ENCODE data around the gene STK26.

STK26 gene

DNA sequence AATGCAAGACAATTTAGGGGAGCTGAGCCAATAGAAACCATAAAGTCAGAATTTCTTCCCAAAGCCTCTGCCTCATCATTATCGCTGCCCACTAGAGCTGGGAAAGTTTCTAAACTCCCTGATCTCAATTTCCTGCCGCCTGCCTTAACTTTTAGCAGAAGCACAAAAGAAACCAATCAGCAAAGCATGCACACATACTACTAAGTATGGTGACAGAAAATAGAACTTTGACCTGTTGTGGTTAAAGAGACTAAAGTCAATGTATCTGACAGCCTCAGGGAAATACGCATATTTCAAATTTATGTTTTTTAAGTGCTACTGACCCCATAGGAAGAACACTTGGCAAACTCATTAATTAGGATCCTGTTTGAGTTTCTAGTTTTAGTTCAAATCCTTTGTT, 10.1 kb downstream of the STK26 start:
- no peak overlapping the region for H3K4me3 ChIP-seq (ENCODE audit: control insufficient read depth, low read depth, low read length)
- TF ChIP-seq, protein P1, sequence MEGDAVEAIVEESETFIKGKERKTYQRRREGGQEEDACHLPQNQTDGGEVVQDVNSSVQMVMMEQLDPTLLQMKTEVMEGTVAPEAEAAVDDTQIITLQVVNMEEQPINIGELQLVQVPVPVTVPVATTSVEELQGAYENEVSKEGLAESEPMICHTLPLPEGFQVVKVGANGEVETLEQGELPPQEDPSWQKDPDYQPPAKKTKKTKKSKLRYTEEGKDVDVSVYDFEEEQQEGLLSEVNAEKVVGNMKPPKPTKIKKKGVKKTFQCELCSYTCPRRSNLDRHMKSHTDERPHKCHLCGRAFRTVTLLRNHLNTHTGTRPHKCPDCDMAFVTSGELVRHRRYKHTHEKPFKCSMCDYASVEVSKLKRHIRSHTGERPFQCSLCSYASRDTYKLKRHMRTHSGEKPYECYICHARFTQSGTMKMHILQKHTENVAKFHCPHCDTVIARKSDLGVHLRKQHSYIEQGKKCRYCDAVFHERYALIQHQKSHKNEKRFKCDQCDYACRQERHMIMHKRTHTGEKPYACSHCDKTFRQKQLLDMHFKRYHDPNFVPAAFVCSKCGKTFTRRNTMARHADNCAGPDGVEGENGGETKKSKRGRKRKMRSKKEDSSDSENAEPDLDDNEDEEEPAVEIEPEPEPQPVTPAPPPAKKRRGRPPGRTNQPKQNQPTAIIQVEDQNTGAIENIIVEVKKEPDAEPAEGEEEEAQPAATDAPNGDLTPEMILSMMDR (conservative IDR thresholded peaks at IDR 0.05; ENCODE audit: control insufficient read depth, insufficient read depth, low read depth, low read length) = no peak

DNA sequence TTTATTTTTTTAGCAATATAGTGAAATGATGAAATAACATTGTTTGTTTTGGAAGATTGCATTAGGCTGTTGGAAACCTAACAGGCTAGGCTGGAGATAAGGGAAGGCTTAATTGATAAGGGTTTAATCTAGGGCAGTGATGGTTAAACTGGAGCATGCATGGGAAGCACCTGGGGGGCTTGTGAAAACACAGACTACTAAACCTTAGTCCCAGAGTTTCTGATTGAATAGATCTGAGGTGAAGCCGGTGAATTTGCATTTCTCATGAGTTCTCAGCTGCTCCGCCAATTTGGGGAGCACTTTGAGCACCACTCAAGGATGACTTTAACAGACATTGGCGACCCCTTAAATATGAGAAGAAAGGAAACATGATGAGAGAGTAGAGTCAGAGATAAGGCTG, 11.5 kb downstream of the STK26 start:
- no peak for DNase-seq (ENCODE audit: low read depth)

More for the DNA sequence above, 10.1 kb downstream of the STK26 start:
- DNase-seq (ENCODE audit: low read depth) = no peak

DNA sequence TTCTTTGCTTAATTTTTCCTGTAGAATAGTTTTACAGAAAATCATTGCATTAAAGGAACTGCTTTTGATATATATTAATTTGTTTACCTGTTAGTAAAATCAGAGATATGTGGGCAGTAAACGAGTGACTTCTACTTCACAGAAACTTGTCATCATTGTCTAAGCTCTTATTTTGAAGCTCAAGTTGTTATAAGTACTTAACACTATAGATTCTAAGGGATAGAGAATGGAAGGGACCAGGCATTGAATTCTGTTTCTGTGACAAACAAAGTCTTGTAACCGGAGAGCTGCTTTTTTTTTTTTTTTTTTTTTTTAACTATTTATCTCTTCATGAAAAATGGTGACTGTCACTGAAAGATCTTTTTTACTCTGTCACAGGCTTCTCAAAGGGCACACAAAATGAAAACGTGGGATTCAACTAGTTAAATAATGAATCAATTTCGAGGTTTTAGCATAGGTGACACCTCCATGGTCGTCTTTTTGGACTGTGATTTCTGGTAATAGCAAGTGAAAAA, 14.4 kb downstream of the STK26 start:
- H3K4me3 ChIP-seq (ENCODE audit: control insufficient read depth, low read depth, low read length) = no peak overlapping the region
- TF ChIP-seq, protein P1 (conservative IDR thresholded peaks at IDR 0.05; ENCODE audit: control insufficient read depth, insufficient read depth, low read depth, low read length) = no peak
- no peak for DNase-seq (ENCODE audit: low read depth)

More for the DNA sequence above, 11.5 kb downstream of the STK26 start:
- TF ChIP-seq, protein P1 (conservative IDR thresholded peaks at IDR 0.05; ENCODE audit: control insufficient read depth, insufficient read depth, low read depth, low read length) = no peak
- no peak overlapping the region for H3K4me3 ChIP-seq (ENCODE audit: control insufficient read depth, low read depth, low read length)

DNA sequence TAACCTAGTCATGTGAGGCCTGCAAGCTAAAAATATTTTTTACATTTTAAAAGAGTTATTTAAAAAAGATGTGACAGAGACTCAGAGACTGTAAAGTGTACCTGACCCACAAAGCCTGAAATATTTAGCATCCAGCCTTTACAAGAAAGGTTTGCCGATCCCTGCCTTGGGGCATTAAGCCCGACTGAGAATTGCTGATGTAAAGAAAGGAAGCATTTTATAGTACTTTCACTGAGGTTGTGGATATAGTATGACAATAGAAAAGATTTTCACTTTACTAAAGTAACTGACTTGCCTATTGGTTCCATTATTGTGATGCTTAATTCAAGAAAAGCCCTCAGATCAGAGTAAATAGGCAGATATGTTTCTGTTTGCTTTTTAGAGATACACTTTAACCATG, 17.0 kb downstream of the STK26 start:
- TF ChIP-seq, protein P1 (conservative IDR thresholded peaks at IDR 0.05; ENCODE audit: control insufficient read depth, insufficient read depth, low read depth, low read length) = no peak
- no peak for DNase-seq (ENCODE audit: low read depth)
- H3K4me3 ChIP-seq (ENCODE audit: control insufficient read depth, low read depth, low read length) = no peak overlapping the region

DNA sequence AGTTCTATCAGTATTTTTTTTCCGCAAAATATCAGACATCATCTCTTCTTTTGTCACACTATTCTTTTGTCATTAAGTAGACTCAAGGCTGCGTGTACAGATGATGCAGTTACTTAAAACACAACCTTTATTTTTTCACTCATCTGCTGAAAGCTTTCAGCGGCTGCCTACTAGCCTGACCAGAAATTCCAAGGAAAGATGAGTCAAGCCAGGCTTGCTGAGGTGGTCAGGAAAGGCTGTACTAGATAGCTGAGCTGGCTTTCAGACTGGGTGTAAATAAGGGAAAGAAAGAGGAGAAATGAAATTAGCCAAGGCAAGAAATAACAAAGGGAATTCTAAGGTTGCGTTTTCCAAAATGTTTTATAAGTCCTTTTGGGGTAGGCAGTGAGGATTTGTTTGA, 17.9 kb downstream of the STK26 start:
- DNase-seq (ENCODE audit: low read depth) = peak; percentile 28
- no peak overlapping the region for H3K4me3 ChIP-seq (ENCODE audit: control insufficient read depth, low read depth, low read length)
- TF ChIP-seq, protein P1 (conservative IDR thresholded peaks at IDR 0.05; ENCODE audit: control insufficient read depth, insufficient read depth, low read depth, low read length) = no peak

DNA sequence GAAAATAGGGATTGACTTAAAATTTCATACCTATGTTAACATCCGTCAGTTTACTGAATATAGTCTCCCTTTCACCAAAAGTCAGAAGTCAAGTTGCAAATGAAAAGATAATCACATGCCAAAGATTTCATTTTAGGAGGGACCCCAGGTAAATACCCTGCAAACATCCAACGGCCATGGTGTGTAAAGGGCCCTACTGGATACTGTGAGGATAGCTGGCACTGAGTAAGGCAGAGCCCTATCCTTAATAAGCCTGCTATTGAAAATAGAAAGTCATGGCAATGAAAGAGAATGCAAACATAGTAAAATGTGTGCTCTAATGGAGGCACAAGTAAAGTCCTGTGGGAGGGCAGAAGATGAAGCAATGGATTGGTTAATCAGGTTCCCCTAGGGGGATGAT, 20.9 kb downstream of the STK26 start:
- DNase-seq (ENCODE audit: low read depth) = no peak
- H3K4me3 ChIP-seq (ENCODE audit: control insufficient read depth, low read depth, low read length) = no peak overlapping the region
- TF ChIP-seq, protein P1 (conservative IDR thresholded peaks at IDR 0.05; ENCODE audit: control insufficient read depth, insufficient read depth, low read depth, low read length) = no peak

DNA sequence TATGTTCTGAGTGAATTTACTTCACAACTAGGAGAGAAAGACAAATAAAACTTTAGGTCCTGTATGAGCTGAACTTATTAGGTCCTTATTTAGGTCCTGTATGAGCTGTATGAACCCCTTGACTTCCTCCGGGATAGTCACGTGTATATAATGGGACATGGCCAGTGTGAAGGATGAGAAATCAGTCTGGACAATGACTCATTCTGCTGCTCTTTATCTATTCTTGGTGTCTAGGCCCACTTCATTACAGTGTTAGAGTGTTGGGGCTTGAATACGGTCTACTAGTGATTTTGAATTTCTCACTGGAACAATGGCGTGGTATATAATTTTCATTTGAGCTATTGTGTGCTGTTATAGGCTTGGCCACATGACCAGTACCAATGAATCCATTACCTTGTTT, 21.9 kb downstream of the STK26 start:
- H3K4me3 ChIP-seq (ENCODE audit: control insufficient read depth, low read depth, low read length) = no peak overlapping the region
- peak; percentile 40 for DNase-seq (ENCODE audit: low read depth)
- TF ChIP-seq, protein P1 (conservative IDR thresholded peaks at IDR 0.05; ENCODE audit: control insufficient read depth, insufficient read depth, low read depth, low read length) = no peak
